ENCODE results near the gene ROBO3.

ROBO3 gene

DNA sequence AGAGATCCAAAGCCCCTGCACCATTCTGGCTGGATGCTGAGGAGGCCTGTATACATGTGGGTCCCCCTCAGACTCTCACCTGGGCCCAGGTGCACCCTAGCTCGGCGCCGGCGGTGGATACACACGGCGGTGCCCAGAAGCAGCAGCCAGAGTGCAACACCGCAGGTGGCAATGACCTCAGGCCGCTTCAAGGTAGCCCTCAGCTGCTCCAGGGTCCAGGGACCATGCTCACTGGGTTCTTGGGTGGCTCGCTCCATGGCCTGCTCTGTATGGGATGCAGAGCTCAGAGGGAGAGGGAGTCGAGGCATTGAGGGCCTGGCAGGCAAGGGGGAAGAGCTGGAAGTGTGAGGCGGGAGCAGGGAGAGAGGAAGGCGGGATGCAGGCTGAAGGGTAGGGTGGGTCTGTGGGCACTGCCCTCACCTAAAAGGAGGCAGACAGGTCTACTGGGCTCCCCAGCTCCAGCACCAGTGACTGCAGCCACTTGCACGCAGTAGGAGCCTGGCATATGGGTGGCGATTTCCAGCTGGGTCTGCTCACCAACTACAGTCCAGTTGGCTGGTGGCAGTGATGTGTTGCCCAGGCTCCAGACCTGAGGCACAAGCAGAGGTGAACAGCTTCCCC, 28.7 kb downstream of the ROBO3 start:
- DNase-seq = no peak

DNA sequence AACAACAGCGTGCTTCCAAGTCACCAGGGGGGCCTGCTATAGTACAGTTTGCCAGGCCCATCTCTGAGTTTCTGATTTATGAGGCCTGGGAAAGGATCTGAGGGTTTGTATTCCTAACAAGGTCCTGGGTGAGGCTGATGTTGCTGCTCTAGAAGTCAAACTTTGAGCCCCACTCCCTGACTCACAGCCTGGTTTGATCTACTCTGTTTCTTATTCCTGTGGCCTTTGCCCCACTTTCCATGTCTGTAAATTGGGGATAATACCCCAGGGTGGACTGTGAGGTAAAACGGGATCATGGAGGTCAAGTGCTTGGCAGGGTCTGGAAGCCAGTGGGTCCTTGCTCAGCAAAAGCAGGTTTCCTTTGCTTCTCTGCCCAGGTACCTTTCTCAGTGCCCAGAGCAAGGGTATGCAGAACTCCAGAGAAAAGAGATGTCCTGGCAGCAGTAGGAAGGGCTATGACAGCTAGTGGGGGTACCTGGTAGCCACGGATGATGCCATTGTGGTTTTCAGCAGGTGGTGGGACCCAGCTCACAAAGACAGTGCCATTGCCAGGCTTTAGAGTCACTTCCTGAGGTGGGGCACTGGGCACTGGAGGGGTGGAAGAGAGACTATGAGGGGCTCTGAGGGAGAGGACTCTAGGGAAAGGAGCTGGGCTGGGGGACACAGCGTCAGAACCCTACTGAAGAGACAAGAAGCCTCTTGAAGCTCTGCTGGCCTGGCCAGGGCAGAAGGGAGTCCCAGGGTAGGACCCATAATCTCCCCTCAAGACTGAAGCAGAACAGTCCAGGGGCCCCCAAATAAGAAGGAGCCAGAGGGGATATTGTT, 29.6 kb downstream of the ROBO3 start:
- DNase-seq = no peak

DNA sequence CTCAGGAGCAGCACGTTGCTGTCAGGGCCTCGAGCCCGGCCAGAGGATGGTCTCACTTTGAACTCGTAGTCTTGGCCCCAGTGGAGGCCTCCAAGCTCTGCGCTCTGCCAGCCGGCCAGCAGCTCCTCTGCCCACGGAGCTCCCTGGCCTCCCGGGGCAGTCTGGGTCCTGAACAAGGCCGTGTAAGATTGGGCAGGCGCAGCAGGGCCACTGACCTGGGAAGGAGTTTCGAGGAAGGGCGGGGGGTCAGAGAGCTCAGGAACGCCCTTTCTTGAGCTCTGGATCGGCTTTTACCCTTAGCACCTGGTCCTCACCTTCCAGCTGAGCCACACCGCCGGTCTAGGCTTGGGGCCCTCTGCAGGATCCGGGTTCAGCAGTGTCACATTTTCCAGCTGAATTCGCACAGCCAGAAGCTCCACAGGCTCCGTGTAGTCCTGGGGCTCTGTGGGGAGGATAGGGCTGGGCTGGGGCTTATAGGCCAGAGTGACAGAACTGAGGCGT, 30.3 kb downstream of the ROBO3 start:
- no peak for DNase-seq

DNA sequence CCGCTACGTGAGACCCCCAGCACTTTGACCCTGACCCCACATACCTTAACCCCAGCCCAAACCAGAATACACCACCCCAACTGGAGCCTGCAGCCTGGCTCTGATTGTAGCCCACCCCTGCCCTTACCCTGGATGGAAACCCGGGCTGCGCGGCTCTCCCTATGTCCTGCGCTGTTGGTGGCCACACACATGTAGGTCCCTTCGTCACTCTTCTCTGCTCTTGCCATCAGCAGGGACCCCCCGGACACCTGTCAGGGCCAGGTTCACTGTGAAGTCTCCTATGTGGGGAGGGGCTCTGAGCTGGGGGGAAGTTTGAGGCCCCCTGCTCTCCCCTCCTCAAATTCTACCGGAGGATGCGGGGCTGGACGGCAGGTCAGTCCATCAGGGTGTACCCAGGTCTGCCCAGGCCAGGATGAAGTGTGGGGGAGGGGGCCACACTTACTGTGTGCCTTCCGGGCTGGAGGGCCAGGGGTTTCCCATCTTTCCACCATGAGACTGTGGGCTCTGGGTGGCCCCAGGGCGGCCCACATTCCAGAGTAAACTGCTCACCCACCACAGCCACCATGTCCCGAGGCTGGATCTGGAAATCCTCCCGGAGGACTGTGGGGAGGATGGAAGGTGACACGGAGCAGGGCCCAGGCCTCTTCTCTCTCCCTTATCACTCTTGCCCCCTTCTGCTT, 31.0 kb downstream of the ROBO3 start:
- DNase-seq = no peak

DNA sequence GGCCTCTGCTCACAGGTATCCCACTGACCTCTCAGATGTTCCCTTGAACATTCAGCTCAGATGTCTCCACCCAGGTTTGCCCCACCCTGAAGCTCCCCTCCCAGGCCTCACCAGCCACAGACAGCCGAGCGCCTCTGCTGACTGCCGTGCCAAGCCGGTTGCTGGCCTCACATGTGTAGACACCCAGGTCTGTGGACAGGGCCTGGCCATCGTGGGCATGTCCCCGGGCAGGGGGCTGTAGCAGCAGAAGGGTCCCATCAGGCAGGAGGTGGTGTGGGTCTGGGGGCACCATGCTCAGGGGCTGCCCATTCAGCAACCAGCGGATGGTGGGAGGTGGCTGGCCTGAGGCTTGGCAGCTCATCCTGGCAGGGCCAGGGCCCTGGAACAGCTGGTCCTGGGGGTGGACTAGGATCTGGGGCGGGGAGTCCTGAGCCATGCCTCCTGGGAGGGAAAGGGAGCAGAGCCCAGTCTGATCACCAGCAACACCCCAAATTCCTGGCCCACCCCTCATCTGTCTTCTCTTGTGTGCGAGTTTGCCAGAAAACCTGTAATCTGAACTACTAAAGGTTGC, 31.7 kb downstream of the ROBO3 start:
- no peak for DNase-seq

DNA sequence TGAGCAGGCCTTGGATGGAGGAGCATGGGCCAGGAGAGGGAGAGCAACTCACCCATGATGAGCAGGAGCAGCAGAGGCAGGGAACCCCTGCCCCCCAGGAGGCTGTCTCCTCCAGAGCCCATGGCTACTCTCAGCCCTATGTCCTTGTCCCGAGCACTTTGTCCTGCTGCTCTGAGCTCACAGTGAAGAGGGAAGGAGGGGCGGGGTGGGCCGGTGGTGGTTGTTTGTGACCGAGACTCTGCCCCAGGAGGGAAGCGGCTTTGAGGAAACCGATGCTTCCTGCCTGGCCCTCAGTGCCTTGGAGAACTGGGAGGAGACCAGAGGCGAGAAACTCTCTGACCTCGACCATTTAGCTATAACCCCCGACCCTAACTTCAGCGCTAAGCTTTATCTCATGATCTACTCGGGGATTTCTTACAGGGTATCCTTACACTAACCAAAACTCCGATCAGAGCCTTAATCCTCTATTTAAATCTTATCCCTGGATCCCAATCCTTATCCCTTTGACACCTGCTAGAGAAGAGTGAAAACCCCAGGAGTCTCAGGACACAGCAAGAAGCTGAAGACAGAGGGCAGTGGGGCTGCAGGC, 32.5 kb downstream of the ROBO3 start, which contains the start of gene ROBO4:
TSS of gene ROBO4 (minus strand) at position 192 of the 589 bp plus-strand sequence. CDS start at position 122, 70 bp downstream.
- no peak for DNase-seq

DNA sequence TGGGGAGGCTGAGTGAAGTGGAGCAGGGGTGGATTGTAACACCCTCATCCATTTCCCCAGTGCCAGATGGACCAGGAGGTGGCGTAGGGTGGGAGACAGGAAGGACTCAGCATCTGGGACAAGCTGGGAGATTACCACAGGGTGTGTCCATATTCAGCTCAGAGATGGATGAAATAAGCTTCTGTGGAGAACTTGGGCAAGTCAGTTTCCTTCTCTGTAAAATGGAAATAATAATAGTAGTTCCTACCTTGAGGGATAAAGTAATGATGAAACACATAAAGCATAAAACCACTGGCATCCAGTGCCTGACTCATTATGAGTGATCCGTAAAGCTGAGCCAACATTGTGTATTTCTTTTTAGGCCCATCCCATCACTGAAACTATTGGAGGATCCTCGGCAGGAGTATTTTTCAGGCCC, 33.0 kb downstream of the ROBO3 start:
- no peak for DNase-seq

DNA sequence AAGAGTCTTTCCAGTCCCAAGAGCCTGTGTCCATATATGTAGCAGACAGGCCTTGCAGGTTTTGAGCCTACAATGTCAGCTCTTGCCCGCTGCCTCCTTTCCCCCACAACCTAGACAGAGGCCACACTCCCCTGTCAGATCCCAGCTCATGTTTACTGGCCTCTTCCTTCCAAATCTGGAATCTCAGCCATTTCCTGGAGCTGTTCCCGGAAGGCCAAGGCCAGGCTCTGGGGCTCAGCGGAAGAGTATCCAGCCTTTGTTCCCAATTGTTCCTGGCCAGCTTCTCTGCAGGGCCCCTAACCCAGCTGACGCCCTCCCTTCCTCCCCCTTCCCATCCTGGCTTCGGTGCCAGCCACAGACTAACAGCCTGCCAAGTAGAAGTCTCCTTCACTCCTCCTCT, 33.5 kb downstream of the ROBO3 start:
- DNase-seq = no peak

DNA sequence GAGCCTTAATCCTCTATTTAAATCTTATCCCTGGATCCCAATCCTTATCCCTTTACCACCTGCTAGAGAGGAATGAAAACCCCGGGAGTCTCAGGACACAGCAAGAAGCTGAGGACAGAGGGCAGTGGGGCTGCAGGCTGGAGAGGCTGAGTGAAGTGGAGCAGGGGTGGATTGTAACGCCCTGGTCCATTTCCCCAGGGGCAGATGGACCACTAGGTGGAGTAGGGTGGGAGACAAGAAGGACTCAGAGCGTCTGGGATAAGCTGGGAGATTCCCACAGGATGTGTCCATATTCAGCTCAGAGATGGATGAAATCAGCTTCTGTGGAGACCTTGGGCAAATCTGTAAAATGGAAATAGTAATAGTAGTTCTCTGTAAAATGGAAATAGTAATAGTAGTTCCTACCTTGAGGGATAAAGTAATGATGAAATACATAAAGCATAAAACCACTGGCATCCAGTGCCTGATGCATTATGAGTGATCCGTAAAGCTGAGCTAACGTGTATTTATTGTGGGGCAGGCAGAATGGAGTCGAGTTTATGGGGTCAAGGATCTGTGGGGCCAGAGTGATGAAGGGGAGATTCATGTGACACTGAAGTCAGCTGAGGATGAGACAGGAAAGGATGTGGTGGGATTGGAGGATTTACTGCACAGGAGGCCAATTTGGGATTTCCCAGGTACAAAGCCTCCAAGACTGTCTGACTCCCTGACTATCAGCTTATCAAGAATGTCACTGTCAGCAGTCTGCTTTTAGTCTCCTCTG, 34.3 kb downstream of the ROBO3 start:
- no peak for DNase-seq

DNA sequence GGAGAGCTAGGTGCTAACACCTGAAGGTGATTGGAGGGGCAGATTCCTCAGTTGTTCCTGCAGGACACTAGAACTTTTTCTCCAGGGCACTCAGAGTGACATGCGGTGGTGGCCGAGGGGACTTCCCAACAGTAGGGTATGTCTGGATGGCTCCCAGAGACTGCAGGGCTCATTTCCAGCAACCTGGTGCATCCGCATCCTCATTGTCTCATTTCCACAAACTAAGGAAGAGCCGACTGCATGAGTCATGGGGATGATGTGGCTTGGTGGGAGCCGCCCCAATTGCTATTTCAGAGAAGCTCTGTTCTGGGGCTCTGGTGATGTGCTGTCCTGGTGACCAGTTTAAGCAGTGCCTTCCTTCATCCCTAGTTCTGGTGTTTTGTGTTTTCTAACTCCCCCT, 35.2 kb downstream of the ROBO3 start:
- no peak for DNase-seq

DNA sequence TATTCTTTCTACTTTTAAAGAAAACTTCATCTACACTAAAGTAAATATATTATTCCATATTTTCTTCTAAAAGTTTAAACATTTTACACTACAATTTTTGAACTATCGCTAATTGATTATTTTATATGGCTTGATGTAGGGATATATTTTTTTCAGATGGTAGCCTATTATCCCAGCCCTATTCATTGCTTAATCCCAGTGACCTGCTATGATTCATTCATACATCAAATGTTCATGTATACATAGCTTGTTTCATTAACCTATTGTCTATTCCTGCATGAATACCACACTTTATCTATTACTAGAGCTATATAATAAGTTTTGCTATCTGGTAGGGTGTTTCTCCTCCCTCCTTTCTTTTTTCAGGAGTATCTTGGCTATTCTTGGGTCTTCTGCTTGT, 37.4 kb downstream of the ROBO3 start:
- no peak for DNase-seq

DNA sequence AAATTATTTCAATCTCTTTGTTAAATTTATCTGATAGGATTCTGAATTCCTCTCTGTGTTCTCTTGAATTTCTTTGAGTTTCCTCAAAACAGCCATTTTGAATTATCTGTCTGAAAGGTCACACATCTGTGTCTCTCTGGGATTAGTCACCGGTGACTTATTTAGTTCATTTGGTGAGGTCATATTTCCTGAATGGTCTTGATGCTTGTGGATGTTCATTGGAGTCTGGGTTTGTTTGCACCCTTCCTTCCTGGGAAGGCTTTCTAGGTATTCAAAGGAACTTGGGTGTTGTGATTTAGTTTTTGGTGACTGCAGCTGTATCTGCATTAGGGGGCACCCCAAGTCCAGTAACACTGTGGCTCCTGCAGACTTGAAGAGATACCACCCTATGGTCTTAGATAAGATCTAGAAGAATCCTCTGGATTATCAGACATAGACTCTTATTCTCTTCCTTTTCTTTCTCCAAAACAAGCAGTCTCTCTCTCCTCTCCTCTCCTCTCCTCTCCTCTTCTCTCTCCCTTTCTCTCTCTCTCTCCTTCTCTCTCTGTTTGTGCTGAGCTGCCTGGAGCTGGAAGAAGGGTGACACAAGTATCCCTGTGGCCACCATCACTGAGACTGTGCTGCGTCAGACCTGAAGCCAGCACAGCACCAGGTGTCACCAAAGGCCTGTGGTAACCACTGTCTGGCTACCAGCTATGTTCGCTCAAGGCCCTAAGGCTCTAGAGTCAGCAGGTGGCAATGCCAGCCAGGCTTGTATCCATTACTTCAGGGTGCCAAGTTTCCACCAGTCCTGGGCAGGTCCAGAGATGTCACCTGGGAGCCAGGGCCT, 50.5 kb downstream of the ROBO3 start:
- no peak for DNase-seq

DNA sequence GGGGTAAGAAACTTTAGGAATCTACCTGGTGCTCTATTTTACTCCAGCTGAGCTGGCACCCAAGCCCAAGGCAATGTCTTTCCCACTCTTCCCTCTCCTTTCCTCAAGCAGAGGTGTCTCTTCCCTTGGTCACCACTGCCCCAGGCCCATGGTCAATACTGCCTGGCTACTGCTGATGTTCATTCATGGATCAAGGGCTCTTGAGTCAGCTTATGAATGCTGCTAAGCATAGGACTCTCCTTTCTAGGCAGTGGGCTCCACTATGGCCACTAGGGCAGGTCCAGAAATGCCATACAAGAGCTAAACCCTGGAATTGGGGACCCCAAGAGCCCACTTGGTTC, 51.1 kb downstream of the ROBO3 start:
- no peak for DNase-seq

DNA sequence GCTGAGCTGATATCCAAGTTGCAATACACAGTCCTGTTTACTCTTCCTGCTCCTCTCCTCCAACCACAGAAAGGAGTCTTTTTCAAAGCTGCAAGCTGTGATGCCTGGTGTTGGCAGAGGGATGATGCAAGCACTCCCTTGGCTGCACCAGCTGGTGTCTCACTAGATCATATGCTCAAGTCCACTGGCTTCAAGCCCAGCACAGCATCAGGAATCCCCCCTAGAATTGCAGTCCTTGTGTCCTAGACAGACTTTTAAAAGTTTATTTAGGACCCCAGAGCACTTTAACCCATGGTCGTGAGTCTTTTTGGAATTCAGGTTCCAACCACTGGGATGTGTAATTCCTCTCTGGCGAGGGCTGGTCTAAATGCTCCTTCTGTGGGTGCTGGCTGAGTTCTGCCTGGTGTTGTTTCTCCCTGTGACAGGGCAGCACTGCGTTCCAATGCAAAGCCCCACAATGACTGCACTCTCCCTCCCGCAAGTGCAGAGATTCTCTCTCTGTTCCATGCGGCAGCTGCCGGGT, 51.9 kb downstream of the ROBO3 start:
- DNase-seq = no peak

DNA sequence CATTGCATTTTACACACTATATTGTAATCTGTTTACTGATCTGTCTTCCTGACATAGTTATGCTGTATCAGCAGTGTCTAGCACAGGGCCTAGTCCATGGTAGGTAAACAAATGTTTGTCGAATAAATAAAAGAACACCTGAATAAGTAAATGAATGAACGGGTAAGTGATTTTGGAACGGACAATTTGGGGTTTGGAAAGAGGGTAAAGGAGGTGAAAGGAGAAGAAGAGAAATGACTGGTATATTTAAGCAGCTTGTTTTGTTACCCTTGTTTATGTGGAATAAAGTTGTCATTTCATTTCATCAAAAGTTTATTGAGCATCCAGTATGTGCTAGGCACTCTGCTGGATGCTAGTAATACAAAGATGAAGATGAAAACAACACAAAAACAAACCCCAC, 53.7 kb downstream of the ROBO3 start, which contains the start of gene HEPN1:
TSS of gene HEPN1 (plus strand) at position 301 of the 400 bp plus-strand sequence.
- DNase-seq = no peak

DNA sequence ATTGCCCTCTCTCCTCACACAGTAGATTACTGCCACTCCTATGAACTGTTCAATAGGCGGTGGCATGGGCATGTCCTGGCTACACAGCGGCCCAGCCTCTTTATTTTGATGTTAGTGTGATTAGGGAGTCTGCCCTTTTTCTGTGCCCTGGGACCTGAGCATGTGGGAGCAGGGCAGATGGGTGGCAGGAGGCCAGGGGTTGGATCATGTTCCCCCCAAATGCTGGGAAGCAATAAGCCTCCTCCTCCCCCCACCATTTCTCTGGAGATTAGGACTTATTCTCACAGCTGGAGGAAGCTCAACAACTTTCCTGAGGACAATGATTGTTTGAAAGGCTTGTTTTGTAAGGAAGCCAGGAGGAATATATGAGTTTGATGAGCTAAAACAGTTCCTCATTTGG, 54.7 kb downstream of the ROBO3 start:
- no peak for DNase-seq

DNA sequence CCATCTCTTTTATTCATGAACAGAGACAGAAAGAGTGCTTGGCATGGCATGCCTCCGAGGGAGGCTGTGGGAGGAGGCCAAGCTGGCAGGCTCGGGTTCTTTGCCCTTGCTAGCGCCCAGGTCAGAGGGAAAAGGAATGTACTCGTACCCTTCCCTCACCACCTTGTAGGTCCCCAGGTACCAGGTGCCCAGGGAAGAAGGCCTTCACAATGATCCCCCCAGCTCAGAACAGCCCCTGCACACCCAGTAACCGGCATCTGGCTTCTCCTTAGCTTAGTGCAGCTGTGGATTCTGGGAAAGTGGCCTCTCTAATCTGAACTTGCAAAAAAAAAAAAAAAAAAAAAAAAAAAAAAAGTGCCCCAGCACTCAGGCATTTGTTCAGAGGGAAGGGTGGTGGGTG, 55.1 kb downstream of the ROBO3 start:
- no peak for DNase-seq

DNA sequence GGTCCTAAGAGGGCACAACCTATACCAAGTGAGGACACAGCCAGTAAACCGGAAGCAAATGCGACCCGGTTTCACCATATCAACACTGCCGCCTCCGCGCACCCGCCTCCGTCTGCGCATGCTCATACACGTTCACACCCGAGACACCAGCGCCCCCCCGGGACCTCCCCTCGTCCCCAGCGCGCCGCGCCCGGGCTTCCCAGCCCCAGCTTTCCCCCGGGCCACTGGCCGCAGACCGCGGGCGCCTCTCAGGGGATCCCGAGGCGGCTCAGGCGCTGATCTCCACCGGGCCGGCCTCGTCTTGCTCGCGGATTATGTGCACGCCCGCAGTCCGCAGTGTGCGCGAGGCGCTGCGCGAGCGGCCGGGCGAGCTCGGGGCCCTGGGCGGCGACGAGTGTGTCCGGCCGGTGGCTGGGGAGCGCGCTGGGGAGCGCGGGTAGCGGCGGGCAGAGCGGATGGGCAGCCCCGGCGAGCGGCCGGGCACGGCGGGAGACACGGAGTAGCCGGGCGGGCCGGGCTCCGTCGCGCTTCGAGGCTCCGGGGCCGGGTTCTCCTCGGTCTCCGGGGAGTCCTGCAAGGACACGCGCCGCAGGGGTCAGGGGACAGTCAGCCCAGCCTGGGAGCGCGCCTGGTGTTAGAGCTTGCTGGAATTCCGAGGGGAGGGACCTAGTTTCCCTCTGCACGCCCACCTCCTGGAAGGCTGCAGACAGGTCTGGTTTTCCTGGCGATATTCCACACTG, 55.8 kb downstream of the ROBO3 start:
- peak; percentile 88 for DNase-seq

DNA sequence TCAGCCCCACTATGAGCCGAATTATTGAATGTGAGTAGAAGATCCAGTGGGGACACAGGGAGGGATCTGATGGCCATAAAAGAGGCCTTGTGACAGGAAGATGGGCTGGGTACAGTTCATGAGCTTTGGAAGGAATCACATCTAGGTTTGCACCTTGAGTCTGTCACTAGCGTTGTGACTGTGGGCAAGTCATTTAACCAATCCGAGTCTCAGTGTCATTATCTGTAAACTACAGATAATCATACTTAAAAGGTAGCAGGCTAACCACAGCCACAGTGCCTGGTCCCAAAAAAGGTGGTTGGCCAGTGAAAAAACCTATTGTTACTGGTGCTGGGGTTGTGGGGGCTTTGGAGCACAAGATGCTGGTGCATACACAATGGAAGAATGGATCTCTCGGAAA, 57.6 kb downstream of the ROBO3 start:
- no peak for DNase-seq

DNA sequence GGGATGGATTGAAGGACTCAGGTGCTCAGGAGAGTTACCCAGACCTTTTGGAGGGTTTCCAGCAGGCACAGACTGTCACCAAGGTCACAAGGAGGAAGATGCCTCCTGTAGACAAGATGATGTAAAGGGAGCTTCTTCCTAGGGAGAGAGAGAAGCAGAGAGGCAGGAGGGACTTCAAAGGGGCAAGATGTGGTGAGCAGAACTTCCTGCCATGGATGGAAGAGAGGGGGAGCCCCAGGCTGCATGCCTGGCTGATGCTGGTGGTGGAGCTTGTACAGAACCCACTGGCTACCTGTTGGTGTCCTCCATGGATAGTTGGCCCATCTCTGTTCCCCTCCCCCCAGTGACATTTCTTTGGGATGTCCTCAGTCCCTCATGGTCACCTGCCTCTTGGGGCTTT, 58.1 kb downstream of the ROBO3 start:
- DNase-seq = no peak

Data from activated CD8-positive, alpha-beta memory T cell treated with anti-CD3 and anti-CD28 coated beads, Interleukin-2, amount 50 U/mL, for 48 hours (primary cell).